PFSK-1 (cell line): ENCODE results near the gene CCR1.

Source experiments
- FOXP2 ChIP-seq: optimal IDR thresholded peaks from 2 replicates; pipeline ENCODE3; 2011; ENCODE audit warnings: borderline replicate concordance, control low read depth, inconsistent platforms; ENCODE audit not compliant: insufficient read depth; ENCODE audit errors: extremely low read length, extremely low read depth
- POLR2AphosphoS5 ChIP-seq: IDR thresholded peaks from 2 replicates; pipeline ENCODE4 v1.6.1; 2012; ENCODE audit warnings: low read depth, mild to moderate bottlenecking, control low read depth, low read length, moderate library complexity
- REST ChIP-seq, 2 experiments: IDR thresholded peaks; 2 replicates each; pipeline versions ENCODE4 v1.6.1 to v1.8.0; 2011 to 2012; ENCODE audit warnings: low read depth in 2 of 2, low read length in 2 of 2, control low read depth in 1 of 2, inconsistent platforms in 1 of 2, mild to moderate bottlenecking in 1 of 2, moderate library complexity in 1 of 2; ENCODE audit not compliant: insufficient read depth in 1 of 2
- SIN3A ChIP-seq: IDR thresholded peaks from 2 replicates; pipeline ENCODE4 v1.6.1; 2012; ENCODE audit warnings: mild to moderate bottlenecking, low read length, moderate library complexity, borderline replicate concordance; ENCODE audit not compliant: insufficient read depth
- TAF1 ChIP-seq: IDR thresholded peaks from 2 replicates; pipeline ENCODE4 v1.6.1; 2012; ENCODE audit warnings: low read length, control low read depth, borderline replicate concordance; ENCODE audit not compliant: insufficient read depth

The CCR1 gene

DNA sequence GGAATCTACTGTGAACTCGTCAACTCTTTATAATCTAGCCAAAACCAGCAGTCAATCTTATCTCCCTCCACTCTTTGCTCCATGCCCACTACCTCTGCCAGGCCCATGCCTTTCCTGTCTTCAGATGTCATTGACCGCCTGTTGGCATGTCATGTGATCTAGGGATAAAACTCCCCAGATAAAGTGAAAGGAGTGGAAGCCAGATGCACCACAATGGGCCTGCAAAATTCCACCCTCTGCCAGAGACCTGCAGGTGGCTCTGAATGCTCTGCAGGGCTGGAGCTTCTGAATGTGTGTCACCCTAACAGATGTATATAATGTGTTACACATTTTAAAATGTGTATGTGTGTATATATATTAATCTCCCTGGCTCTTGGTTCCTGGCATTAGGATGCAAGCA is 31.8 kb upstream of the CCR1 start:
- TF ChIP-seq REST (IDR thresholded peaks at IDR 0.05; ENCODE audit: insufficient read depth in 1 of 2, low read depth in 2 of 2, low read length in 2 of 2) = no peak

DNA sequence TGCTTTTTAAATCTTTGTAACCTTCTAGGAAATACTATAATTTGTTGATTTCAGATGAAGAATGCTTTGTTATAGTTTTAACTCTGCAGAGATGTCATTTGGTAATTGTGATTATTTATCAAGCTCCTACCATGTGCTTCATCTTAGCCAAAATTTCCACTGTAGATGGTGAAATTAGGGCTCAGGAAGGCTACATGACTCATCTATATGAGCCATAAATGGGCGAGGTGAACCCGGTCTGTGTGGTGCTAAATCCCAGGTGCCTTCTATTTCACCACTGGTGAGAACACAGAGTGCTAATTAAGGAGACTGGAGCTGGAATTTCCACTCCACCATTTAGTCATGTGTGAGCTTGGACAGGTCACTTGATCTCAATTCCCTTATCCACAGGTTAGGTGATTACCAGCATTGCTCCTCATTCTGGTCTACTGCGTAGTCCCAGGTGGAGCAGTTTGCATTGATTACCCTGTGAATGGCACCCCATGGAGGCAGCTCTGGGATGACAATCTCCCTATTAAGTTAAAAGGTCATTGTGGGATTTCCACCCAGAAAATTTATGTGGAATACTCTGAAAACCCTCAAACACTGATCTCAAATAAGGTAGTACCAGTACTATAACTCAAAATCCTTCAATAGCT is 31.3 kb upstream of the CCR1 start:
- TF ChIP-seq POLR2AphosphoS5 (no peak), TAF1 (no peak), FOXP2 (no peak), SIN3A (no peak), REST (IDR thresholded peaks at IDR 0.05; ENCODE audit: insufficient read depth in 1 of 2, low read depth in 2 of 2, low read length in 2 of 2) (no peak)

DNA sequence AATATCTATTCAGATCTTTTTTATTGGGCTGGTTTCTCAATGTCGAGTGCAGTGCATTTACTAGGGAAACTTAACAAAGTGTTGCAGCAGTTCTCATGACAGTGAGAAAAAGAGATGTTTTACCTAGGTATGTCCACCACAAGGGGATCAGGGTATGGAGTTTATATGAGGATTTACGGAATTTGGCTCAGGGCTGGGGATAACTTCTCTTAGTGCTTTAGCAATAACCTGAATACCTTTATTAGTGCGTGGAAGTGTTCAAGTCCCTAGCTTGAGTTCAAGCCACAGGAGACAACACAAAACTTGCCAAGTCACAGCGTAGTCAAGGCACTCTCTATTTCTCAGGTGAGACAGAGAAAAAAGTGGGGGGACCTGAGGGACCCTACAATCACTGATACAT is 30.3 kb upstream of the CCR1 start:
- TF ChIP-seq REST (IDR thresholded peaks at IDR 0.05; ENCODE audit: insufficient read depth in 1 of 2, low read depth in 2 of 2, low read length in 2 of 2) (no peak), FOXP2 (no peak), SIN3A (no peak), TAF1 (no peak), POLR2AphosphoS5 (no peak)

DNA sequence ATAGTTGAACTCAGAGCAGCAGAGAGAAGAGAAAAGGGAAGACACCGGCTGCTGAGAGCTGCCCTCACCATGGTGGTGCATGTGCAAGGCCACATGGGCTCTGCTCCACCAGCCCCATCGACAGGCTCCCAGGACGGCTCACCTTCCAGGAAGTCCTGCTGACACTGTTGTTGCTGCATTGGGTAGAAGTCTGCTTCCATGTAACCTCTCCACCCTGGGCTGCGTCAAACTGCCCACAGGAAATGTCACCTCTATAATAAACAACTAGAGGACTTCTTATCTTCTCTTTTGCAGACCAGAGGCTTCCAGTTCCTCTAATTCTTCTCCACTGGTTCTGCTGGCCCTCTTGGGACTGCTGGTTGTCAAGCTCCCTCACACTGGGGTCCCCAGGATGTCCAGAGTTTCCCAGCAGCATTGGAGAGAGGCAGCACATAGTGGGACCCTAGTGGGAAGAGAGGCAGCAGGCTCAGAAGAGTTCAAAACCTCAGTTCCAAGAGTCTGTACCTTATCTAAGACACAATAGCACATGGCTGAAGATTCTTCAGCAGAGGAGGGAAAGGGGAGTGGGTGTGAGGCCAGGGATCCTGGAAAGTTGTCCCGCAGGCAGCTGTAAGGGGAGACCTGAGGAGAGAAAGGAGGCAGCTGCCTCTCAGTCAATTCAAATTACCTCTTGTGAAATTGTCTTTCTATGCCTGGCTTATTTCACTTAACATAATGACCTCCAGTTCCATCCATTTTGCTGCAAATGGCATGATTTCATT is 28.4 kb upstream of the CCR1 start:
- TF ChIP-seq FOXP2 = no peak
- no peak for TF ChIP-seq POLR2AphosphoS5
- TF ChIP-seq SIN3A = no peak
- no peak for TF ChIP-seq REST (IDR thresholded peaks at IDR 0.05; ENCODE audit: insufficient read depth in 1 of 2, low read depth in 2 of 2, low read length in 2 of 2)

GRCh38 chr3:46235425-46235824 is 27.3 kb upstream of the CCR1 start:
- TF ChIP-seq SIN3A (no peak), POLR2AphosphoS5 (no peak)
